ENCODE data around the gene PJVK. TPM values are rescaled to one million over a fixed set of nuclear protein-coding genes. Genes with fewer than 3 reads are reported as not detected.

The PJVK gene
- total RNA-seq, 1 experiment from 2014 or later, result 7.4 TPM

GRCh38 chr2:178441426-178441825 is 9.8 kb upstream of the PJVK start:
- Mint-ChIP-seq H3K9me3 (ENCODE audit: unreplicated experiment) (no peaks in the 10 kb centered on the region), H3K27ac (ENCODE audit: low read depth, unreplicated experiment) (peak overlapping the region; percentile 5), H3K4me1 (ENCODE audit: insufficient read depth, unreplicated experiment) (no peaks in the 10 kb centered on the region), H3K4me3 (ENCODE audit: unreplicated experiment) (no peak overlapping the region), H3K27me3 (ENCODE audit: insufficient read depth, unreplicated experiment) (no peaks in the 10 kb centered on the region), H3K36me3 (ENCODE audit: insufficient read depth, unreplicated experiment) (peaks cover 77% of the 10 kb centered on the region)
- no TSS peak for BruUV-seq (replicated peaks)
- no peak for DNase-seq (ENCODE audit: unreplicated experiment)
- POLR2A ChIA-PET, result interaction anchor here (3.8 kb wide), 1 partner anchor 9 kb away, joined by 22 read pairs; the partner anchor contains the start of genes PJVK and PRKRA
- CTCF ChIA-PET, result interaction anchor here (1.7 to 2.1 kb wide), 2 partner anchors 22 to 29 kb away, joined by 4 to 5 read pairs; no protein-coding TSS in a partner anchor
- TF ChIP-seq, protein P1, sequence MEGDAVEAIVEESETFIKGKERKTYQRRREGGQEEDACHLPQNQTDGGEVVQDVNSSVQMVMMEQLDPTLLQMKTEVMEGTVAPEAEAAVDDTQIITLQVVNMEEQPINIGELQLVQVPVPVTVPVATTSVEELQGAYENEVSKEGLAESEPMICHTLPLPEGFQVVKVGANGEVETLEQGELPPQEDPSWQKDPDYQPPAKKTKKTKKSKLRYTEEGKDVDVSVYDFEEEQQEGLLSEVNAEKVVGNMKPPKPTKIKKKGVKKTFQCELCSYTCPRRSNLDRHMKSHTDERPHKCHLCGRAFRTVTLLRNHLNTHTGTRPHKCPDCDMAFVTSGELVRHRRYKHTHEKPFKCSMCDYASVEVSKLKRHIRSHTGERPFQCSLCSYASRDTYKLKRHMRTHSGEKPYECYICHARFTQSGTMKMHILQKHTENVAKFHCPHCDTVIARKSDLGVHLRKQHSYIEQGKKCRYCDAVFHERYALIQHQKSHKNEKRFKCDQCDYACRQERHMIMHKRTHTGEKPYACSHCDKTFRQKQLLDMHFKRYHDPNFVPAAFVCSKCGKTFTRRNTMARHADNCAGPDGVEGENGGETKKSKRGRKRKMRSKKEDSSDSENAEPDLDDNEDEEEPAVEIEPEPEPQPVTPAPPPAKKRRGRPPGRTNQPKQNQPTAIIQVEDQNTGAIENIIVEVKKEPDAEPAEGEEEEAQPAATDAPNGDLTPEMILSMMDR (IDR thresholded peaks at IDR 0.05; ENCODE audit: unreplicated experiment), result no peak
- intact Hi-C loops (cut with micrococcal nuclease), result no loop called here

GRCh38 chr2:178448968-178449661 is 2.1 kb upstream of the PJVK start:
- TF ChIP-seq, protein P1 (IDR thresholded peaks at IDR 0.05; ENCODE audit: unreplicated experiment), result no peak
- Mint-ChIP-seq H3K27me3 (ENCODE audit: insufficient read depth, unreplicated experiment) (no peaks in the 10 kb centered on the region), H3K4me1 (ENCODE audit: insufficient read depth, unreplicated experiment) (peaks cover 11% of the 10 kb centered on the region), H3K27ac (ENCODE audit: low read depth, unreplicated experiment) (peak overlapping the region; percentile 61), H3K9me3 (ENCODE audit: unreplicated experiment) (no peaks in the 10 kb centered on the region), H3K4me3 (ENCODE audit: unreplicated experiment) (peak overlapping the region; percentile 88), H3K36me3 (ENCODE audit: insufficient read depth, unreplicated experiment) (peaks cover 48% of the 10 kb centered on the region)
- CTCF ChIA-PET, result interaction anchor here (0.5 to 3.3 kb wide), 5 partner anchors 13 to 611 kb away, joined by 3 to 23 read pairs (median 3); partner anchors contain the start of gene RBM45
- no TSS peak for BruUV-seq (replicated peaks)
- intact Hi-C loops (cut with micrococcal nuclease), result no loop called here
- DNase-seq (ENCODE audit: unreplicated experiment), result no peak
- POLR2A ChIA-PET, result interaction anchor here (0.8 to 4.1 kb wide), 10 partner anchors 8 to 256 kb away, joined by 3 to 76 read pairs (median 20); partner anchors contain the start of genes FKBP7 and PLEKHA3

DNA sequence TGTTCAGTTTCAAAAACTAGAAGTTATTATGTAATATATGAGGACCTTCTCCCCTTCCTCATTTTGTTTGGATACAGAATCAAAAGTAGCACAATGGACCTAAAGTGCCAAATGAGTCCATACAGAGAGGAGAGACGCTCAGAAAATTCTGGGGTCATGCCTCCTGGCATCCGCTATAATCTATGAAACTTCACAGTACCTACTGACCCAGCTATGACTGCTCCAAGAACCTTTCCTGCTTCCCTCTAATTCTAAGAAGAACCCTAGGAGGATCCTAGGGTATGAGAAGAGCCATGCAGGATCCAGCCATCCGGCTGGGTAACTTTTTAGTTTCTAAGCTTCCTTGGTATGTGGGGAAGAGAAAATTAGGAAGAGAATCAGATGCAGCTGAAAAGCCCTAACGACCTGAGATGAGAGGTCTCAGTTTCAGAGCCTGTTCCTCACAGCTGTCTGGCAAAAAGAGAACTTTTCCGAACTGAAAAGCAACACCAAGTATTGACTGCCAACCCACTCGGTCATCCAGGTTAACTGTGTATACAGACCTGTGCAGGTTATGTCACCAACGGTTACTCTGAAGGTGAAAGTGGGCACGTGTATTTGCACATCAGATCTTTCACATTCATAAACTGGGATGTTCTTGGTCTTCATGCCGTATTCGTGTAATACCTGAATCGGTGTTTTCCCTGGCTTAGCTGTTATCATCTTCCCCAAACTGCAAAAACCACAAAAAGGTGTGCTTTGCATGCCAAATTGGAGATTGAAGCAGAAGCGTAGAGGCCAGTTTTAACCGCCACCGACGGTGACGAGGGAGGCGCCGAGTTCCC is 1.3 kb upstream of the PJVK start:
- TF ChIP-seq, protein P1 (IDR thresholded peaks at IDR 0.05; ENCODE audit: unreplicated experiment), result no peak
- intact Hi-C loops (cut with micrococcal nuclease), result loop anchor here (1.0 kb wide), 1 partner anchor 73 kb away; no protein-coding TSS in a partner anchor
- Mint-ChIP-seq H3K4me1 (ENCODE audit: insufficient read depth, unreplicated experiment) (peaks cover 11% of the 10 kb centered on the region), H3K36me3 (ENCODE audit: insufficient read depth, unreplicated experiment) (peaks cover 40% of the 10 kb centered on the region), H3K9me3 (ENCODE audit: unreplicated experiment) (no peaks in the 10 kb centered on the region), H3K27ac (ENCODE audit: low read depth, unreplicated experiment) (peak overlapping the region; percentile 59), H3K27me3 (ENCODE audit: insufficient read depth, unreplicated experiment) (no peaks in the 10 kb centered on the region), H3K4me3 (ENCODE audit: unreplicated experiment) (peak overlapping the region; percentile 88)
- peak; percentile 5 for DNase-seq (ENCODE audit: unreplicated experiment)
- TSS peak; percentile 41 for BruUV-seq (replicated peaks)
- ChIA-PET CTCF (interaction anchor here (0.9 to 3.3 kb wide), 3 partner anchors 31 to 338 kb away, joined by 3 to 23 read pairs (median 6); partner anchors contain the start of gene RBM45), POLR2A (interaction anchor here (0.8 to 4.1 kb wide), 14 partner anchors 9 to 257 kb away, joined by 3 to 76 read pairs (median 8); partner anchors contain the start of genes FKBP7, OSBPL6 and PLEKHA3)

DNA sequence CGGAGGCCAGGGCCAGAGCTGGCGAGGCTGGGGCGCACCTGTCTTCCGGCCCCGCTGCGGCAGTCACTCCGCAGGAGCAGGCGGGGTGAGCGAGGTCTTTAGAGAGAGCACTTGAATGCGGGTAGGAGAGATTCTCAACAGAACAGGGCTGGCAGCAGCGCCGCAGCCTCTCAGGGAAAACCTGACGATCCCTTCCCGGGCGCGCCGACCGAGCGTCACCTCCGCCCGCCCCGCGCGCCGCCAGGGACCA is 729 bp upstream of the PJVK start:
- H3K36me3 Mint-ChIP-seq (ENCODE audit: insufficient read depth, unreplicated experiment), result peaks cover 37% of the 10 kb centered on the region
- BruUV-seq (replicated peaks), result no TSS peak
- POLR2A ChIA-PET, result interaction anchor here (0.5 to 4.1 kb wide), 22 partner anchors 9 to 1058 kb away, joined by 3 to 76 read pairs (median 6); partner anchors contain the start of genes AGPS, FKBP7, OSBPL6 and PLEKHA3
- TF ChIP-seq, protein P1 (IDR thresholded peaks at IDR 0.05; ENCODE audit: unreplicated experiment), result no peak
- DNase-seq (ENCODE audit: unreplicated experiment), result no peak
- CTCF ChIA-PET, result interaction anchor here (0.9 to 3.3 kb wide), 3 partner anchors 32 to 339 kb away, joined by 3 to 23 read pairs (median 6); partner anchors contain the start of gene RBM45
- peak overlapping the region; percentile 88 for H3K4me3 Mint-ChIP-seq (ENCODE audit: unreplicated experiment)
- peaks cover 11% of the 10 kb centered on the region for H3K4me1 Mint-ChIP-seq (ENCODE audit: insufficient read depth, unreplicated experiment)
- H3K9me3 Mint-ChIP-seq (ENCODE audit: unreplicated experiment), result no peaks in the 10 kb centered on the region
- intact Hi-C loops (cut with micrococcal nuclease), result loop anchor here (1.0 kb wide), 1 partner anchor 73 kb away; no protein-coding TSS in a partner anchor
- no peaks in the 10 kb centered on the region for H3K27me3 Mint-ChIP-seq (ENCODE audit: insufficient read depth, unreplicated experiment)
- peak overlapping the region; percentile 100 for H3K27ac Mint-ChIP-seq (ENCODE audit: low read depth, unreplicated experiment)

Measured in MCF 10A (cell line).